IPS-15b (cell line): ENCODE results near the gene ULK2.
"Not testable (repeated sequence)": the region's sequence is repeated elsewhere in the genome, so short reads cannot be mapped to it uniquely, and the experiment has no call there.

ENCODE experiments used
- H3K27me3 ChIP-seq: one replicate; pipeline ENCODE4 v1.6.1; 2013; ENCODE audit warnings: low read length; ENCODE audit not compliant: control insufficient read depth, insufficient read depth
- H3K36me3 ChIP-seq: one replicate; pipeline ENCODE4 v1.6.1; 2013; ENCODE audit warnings: low read length; ENCODE audit not compliant: control insufficient read depth, insufficient read depth
- H3K4me1 ChIP-seq: one replicate; pipeline ENCODE4 v1.6.1; 2013; ENCODE audit warnings: mild to moderate bottlenecking, low read length; ENCODE audit not compliant: control insufficient read depth, insufficient read depth
- H3K4me3 ChIP-seq: one replicate; pipeline ENCODE4 v1.5.1; 2013; ENCODE audit warnings: low read depth, low read length
- H3K9ac ChIP-seq: one replicate; pipeline ENCODE4 v1.6.1; 2013; ENCODE audit warnings: low read depth, mild to moderate bottlenecking, low read length
- H3K9me3 ChIP-seq: one replicate; pipeline ENCODE4 v1.6.1; 2013; ENCODE audit warnings: mild to moderate bottlenecking, low read length; ENCODE audit not compliant: control insufficient read depth, insufficient read depth

Gene ULK2

DNA sequence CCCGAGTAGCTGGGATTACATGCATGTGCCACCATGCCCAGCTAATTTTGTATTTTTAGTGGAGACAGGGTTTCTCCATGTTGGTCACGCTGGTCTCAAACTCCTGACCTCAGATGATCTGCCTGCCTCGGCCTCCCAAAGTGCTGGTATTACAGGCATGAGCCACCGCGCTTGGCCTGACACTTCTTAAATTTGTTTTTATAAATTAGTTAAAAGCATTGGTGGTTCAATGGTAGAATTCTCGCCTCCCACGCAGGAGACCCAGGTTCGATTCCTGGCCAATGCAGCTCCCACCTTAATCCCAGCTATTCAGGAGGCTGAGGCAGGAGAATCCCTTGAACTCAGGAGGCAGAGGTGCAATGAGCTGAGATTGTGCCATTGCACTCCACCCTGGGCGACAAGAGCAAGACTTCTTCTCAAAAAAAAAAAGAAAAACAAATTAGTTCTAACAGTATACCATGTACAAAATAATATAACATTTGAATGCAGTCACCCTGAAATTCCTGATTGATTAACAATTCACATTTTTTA lies 7.0 kb downstream of the ULK2 start:
- H3K4me3 ChIP-seq, H3K36me3 ChIP-seq, H3K9ac ChIP-seq, H3K27me3 ChIP-seq, H3K9me3 ChIP-seq, H3K4me1 ChIP-seq: not testable (repeated sequence)

DNA sequence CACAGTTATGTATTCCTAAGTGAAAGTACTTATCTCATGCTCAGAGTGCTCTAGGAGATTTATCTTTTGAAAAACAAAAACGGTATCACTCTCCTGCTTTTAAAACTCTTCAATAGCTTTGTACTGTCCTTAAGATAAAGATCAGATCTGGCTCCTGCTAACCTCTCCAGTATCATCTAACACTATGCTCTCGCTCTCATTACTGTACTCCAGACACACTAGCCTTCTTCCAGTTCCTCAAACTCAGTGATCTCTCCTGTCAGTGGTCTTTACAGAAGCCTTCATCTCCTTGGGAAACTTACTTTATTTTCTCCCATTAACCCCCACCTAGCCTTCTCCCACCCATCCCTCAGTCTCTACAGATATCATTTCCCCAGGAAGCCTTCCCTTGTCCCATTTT lies 10.1 kb downstream of the ULK2 start:
- Histone ChIP-seq H3K27me3 (no peaks in the 10 kb centered on the region), H3K36me3 (no peaks in the 10 kb centered on the region), H3K4me1 (no peaks in the 10 kb centered on the region)

DNA sequence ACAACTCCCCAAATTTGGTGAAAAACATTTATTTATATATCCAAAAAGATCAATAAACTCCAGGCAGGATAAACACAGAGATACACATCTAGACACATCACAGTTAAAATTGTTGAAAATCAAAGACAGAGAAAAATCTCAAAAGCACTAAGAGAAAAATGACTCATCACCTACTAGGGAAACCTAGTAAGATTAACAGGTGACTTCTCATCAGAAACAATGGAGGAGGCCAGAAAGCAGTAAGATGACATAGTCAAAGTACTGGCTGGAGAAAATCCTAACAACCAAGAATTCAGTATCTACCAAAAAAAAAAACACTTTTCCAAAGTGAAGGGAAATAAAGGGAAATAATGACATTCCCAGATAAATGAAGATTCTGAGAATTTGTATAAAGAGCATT lies 33.8 kb downstream of the ULK2 start:
- H3K4me3 ChIP-seq: no peak overlapping the region
- no peaks in the 10 kb centered on the region for H3K9me3 ChIP-seq

More for the DNA sequence above, 10.1 kb downstream of the ULK2 start:
- H3K4me3 ChIP-seq: no peak overlapping the region
- no peak overlapping the region for H3K9ac ChIP-seq
- H3K9me3 ChIP-seq: no peaks in the 10 kb centered on the region

DNA sequence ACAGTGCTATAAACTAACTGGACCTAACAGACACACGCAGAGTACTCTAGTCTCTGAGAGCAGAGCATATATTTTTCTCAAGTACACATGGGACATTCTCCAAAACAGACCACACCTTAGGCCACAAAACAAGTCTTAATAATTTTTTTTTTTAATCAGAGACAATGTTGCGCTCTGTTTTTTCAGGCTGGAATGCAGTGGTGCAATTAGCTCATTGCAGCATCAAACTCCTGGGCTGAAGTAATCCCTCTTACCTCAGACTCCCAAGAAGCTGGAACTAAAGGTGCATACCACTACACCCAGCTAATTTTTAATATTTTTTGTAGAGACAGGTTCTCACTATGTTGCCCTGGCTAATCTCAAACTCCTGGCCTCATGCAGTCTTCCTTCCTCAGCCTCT lies 37.7 kb downstream of the ULK2 start:
- Histone ChIP-seq H3K36me3 (no peaks in the 10 kb centered on the region), H3K27me3 (no peaks in the 10 kb centered on the region), H3K9ac (no peak overlapping the region)

More for the DNA sequence above, 33.8 kb downstream of the ULK2 start:
- no peaks in the 10 kb centered on the region for H3K36me3 ChIP-seq
- no peaks in the 10 kb centered on the region for H3K27me3 ChIP-seq
- no peak overlapping the region for H3K9ac ChIP-seq
- no peaks in the 10 kb centered on the region for H3K4me1 ChIP-seq

DNA sequence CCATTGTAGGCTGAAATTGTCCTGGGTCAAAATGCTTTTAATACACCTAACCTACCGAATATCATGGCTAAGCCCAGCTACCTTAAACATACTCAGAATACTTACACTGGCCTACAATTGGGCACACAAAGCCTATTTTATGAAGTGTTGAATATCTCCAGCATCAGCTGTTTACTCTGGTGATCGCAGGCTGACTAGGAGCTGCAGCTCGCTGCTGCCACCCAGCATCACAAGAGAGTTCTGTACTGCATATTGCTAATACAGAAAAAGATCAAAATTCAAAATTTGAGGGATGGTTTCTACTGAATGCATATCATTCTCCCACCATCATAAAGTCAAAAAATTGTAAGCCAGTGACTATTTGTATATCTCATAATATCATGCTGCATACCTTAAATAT lies 55.3 kb downstream of the ULK2 start:
- no peaks in the 10 kb centered on the region for H3K36me3 ChIP-seq
- no peaks in the 10 kb centered on the region for H3K27me3 ChIP-seq
- no peaks in the 10 kb centered on the region for H3K9me3 ChIP-seq
- H3K9ac ChIP-seq: no peak overlapping the region
- no peak overlapping the region for H3K4me3 ChIP-seq
- H3K4me1 ChIP-seq: no peaks in the 10 kb centered on the region

More for the DNA sequence above, 37.7 kb downstream of the ULK2 start:
- no peaks in the 10 kb centered on the region for H3K9me3 ChIP-seq
- no peaks in the 10 kb centered on the region for H3K4me1 ChIP-seq
- H3K4me3 ChIP-seq: no peak overlapping the region

DNA sequence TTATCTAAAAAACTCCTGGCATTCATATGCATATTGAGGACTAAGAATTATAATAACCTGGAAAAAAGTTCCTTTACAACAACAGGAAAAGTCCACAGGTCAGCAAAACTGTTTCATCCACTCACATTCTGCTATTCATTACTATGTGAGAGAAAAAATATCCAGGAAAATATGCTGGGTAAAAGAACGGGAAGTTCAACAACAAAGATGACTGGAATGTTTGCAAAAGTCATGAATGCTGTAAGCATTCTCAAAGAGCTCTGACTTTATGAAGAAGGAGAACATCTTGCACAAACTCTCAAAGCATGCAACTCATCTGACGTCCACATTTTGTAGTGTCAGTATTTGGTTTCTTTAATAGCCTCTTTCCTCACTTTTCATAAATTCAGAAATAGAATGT lies 62.7 kb downstream of the ULK2 start:
- H3K9me3 ChIP-seq: no peaks in the 10 kb centered on the region
- no peak overlapping the region for H3K9ac ChIP-seq
- H3K36me3 ChIP-seq: no peaks in the 10 kb centered on the region
- H3K4me1 ChIP-seq: no peaks in the 10 kb centered on the region
- no peaks in the 10 kb centered on the region for H3K27me3 ChIP-seq
- no peak overlapping the region for H3K4me3 ChIP-seq

DNA sequence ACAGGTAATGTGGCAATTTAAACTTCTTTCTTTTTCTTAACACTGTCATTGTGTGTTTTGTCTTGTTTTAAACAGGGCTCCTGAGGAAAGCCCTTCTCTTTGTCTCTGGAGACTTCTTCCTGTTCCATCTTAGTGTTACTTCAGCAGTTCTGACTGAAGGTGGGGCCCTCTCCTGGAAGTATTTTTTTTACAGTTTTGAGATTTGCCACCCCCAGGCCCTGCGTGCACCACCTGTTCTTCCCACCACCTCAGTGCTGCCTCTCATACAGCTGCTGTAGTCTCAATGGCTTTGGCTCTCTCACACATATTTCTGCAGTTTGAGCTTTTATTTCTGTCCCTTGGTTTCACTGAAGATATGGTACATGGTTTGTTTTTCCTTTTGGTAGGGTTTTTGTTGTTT lies 67.2 kb downstream of the ULK2 start:
- no peaks in the 10 kb centered on the region for H3K9me3 ChIP-seq
- no peaks in the 10 kb centered on the region for H3K27me3 ChIP-seq
- no peak overlapping the region for H3K4me3 ChIP-seq
- no peaks in the 10 kb centered on the region for H3K36me3 ChIP-seq
- H3K4me1 ChIP-seq: no peaks in the 10 kb centered on the region
- H3K9ac ChIP-seq: no peak overlapping the region

DNA sequence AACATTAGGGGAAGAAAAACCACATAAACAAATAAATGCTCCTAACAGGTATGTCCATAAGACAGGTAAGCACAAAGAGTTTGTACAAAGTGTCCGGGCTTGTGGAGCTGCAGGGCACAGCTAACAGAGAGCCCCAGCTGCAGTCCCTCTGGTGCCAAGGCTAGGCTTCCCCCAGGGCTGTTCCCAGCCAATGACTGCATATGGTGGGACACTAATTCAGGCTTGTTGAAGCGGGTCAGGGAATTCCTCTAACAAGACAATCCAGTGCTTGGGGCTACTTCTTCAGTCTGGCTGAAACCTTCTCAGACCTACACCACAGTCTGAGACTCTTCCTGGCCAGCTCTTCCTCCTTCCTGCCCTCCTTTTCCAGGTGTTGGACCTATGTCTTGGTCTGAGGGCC lies 67.9 kb downstream of the ULK2 start:
- Histone ChIP-seq H3K36me3 (peaks cover 2% of the 10 kb centered on the region), H3K9me3 (no peaks in the 10 kb centered on the region), H3K9ac (no peak overlapping the region), H3K4me3 (no peak overlapping the region), H3K4me1 (no peaks in the 10 kb centered on the region), H3K27me3 (no peaks in the 10 kb centered on the region)

DNA sequence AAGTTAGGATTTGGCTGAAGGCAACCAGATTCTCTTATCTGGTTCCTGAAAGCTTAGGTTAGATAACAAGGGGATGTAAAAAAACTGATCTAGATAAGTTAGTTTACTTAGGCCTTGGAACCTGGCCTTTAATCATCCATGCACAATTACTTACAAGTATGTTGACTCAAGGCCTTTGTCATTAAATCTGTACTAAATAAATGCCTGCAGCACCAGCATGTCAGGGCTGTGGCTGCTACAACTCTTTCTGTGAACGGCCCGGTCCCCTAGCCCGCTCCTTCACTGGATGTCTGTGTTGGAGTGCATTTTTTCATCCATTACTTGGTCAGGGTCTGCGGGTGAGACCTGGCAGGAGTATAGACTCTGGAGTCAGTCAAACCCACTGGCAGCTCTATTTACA lies 71.3 kb downstream of the ULK2 start:
- Histone ChIP-seq H3K9ac (no peak overlapping the region), H3K4me1 (no peaks in the 10 kb centered on the region), H3K36me3 (peaks cover 2% of the 10 kb centered on the region), H3K4me3 (no peak overlapping the region), H3K27me3 (no peaks in the 10 kb centered on the region), H3K9me3 (no peaks in the 10 kb centered on the region)

DNA sequence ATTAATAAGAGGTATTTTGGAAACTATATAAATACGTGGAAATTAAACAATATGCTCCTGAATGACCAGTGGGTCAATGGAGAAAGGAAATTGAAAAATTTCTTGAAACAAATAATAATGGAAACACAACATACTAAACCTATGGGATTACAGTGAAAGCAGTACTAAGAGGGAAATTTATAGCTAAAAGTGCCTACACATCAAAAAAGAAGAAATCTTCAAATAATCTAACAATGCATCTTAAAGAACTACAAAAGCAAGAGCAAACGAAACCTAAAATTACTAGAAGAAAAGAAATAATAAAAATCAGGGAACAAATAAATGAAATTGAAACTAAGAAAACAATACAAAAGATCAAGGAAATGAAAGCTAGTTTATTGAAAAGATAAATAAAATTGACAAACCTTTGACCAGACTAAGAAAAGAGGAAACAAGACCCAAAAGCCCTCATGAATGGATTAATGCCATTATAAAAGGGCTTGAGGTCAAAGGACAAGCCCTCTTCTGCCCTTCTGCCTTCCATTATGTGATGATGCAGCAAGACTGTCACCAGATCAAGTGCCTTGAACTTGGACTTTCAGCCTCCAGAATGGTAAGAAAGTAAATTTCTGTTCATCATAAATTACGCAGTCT lies 75.7 kb downstream of the ULK2 start:
- Histone ChIP-seq H3K9me3 (no peaks in the 10 kb centered on the region), H3K4me3 (no peak overlapping the region), H3K27me3 (no peaks in the 10 kb centered on the region), H3K36me3 (peaks cover 4% of the 10 kb centered on the region), H3K4me1 (no peaks in the 10 kb centered on the region), H3K9ac (no peak overlapping the region)

DNA sequence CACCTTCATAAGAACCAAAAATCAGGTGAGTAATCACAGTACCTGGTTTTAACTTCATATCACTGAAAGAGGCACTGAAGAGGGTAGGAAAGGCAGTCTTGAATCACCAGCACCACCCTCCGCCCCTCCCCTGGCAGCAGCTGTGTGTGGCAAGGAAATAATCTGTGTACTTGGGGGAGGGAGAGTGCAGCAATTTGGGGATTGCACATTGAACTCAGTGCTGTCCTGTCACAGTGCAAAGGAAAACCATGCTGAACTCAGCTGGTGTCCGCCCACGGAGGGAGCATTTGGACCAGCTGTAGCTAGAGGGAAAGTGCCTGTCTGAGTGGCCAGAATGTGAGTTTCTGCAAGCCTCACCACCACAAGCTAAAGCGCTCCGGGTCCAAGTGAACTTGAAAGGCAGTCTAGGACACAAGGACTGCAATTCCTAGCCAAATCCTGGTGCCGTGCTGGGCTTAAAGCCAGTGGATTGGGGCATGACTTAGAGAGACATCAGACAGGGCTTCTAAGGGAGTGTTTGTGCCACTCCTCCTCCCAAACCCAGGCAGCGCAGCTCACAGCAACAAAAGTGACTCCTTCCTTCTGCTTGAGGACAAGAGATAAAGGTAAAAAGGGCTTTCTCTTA lies 79.9 kb downstream of the ULK2 start:
- Histone ChIP-seq H3K36me3 (peaks cover 2% of the 10 kb centered on the region), H3K4me3 (no peak overlapping the region), H3K9me3 (no peaks in the 10 kb centered on the region)

DNA sequence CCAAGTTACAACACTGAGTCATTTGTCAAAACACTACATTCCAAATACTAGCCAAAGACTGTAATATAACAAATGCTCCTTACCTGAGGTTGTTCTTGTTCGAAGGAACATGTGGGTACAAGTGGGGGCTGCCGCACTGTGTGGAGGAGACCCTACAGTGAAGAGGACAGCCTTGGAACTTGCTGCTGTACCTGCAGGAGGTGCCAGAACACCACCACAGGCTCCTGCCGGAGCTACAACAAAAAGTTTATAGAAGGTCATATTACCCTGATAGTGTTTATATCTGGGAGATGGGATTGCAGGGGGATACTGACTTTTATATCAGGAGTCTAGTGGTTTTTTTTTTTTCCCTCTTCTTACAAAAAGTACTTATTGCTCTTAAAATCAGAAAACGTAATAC lies 81.9 kb downstream of the ULK2 start:
- H3K9me3 ChIP-seq: no peaks in the 10 kb centered on the region
- no peaks in the 10 kb centered on the region for H3K27me3 ChIP-seq
- no peak overlapping the region for H3K9ac ChIP-seq
- H3K4me1 ChIP-seq: no peaks in the 10 kb centered on the region
- H3K36me3 ChIP-seq: no peaks in the 10 kb centered on the region
- H3K4me3 ChIP-seq: no peak overlapping the region

More for the DNA sequence above, 79.9 kb downstream of the ULK2 start:
- no peak overlapping the region for H3K9ac ChIP-seq
- H3K4me1 ChIP-seq: no peaks in the 10 kb centered on the region
- no peaks in the 10 kb centered on the region for H3K27me3 ChIP-seq
